ENCODE measurements around the gene NFE2L3. TPM values are rescaled to one million over a fixed set of nuclear protein-coding genes. Genes with fewer than 3 reads are reported as not detected.

Gene NFE2L3
- total RNA-seq, 1 donor from 2014 or later = 5.8 TPM

DNA sequence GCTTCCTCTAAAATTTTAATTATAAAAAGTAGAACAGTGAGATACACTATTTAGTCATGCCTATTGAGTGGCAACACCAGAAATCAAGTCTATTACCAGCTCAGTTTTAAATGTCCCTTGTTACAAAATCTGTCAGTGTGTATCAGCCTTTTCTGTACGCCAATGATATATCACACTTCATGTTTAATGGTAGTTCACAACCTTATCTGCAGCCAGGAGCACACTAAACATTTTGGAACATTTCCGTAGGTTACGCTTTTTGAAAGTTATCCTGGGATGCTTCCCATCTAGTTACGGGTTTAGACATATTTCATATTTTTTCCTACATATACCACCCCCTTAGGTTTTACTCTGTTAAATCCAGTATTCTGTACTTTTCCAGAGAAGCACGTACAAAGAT is 43.2 kb downstream of the NFE2L3 start:
- FAIRE-seq (no peak), DNase-seq (ENCODE audit: low read depth) (no peak)
- TF ChIP-seq, protein P1, sequence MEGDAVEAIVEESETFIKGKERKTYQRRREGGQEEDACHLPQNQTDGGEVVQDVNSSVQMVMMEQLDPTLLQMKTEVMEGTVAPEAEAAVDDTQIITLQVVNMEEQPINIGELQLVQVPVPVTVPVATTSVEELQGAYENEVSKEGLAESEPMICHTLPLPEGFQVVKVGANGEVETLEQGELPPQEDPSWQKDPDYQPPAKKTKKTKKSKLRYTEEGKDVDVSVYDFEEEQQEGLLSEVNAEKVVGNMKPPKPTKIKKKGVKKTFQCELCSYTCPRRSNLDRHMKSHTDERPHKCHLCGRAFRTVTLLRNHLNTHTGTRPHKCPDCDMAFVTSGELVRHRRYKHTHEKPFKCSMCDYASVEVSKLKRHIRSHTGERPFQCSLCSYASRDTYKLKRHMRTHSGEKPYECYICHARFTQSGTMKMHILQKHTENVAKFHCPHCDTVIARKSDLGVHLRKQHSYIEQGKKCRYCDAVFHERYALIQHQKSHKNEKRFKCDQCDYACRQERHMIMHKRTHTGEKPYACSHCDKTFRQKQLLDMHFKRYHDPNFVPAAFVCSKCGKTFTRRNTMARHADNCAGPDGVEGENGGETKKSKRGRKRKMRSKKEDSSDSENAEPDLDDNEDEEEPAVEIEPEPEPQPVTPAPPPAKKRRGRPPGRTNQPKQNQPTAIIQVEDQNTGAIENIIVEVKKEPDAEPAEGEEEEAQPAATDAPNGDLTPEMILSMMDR (IDR thresholded peaks at IDR 0.05; ENCODE audit: insufficient read depth, low read length, severe bottlenecking) = no peak
- no peak overlapping the region for H3K4me3 ChIP-seq (ENCODE audit: low read depth, low read length)
- peaks cover 31% of the 10 kb centered on the region for H3K36me3 ChIP-seq (ENCODE audit: control insufficient read depth, insufficient read depth, low read length)
- H3K27me3 ChIP-seq (ENCODE audit: control insufficient read depth, insufficient read depth, low read length) = no peaks in the 10 kb centered on the region

DNA sequence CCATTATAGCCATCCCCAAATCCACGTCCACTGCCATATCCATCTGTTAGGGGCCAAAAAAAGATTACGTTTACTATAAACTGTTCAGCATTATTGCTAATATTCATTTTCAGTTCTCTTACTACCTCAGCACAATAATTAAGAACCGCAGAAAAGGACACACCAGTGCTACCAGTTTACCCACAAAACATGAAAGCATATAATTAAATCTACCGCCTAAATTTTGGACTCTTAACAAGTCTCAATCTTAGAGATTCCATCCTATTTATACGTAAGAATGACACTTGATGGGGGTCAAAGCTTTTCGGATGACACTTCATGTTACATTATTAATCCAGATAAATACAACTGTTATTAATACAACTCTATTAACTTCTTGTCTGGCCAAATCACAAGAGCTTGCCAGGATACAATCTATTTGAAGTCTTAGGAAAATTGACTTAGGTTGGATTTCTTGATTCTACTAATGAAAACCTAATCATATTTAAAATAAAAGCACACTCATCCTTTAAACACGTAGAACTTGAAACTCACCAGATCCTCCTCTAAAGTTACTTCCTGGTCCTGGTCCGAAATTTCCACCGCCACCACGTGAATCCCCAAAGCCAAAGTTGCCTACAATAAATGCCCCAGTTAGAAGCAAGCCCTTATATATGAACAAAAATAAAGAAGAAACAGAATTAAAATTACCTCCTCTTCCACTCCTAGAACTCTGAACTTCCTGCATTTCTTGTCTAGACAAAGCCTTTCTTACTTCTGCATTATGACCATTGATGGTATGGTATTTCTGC is 44.1 kb downstream of the NFE2L3 start:
- peaks cover 25% of the 10 kb centered on the region for H3K36me3 ChIP-seq (ENCODE audit: control insufficient read depth, insufficient read depth, low read length)
- H3K4me3 ChIP-seq (ENCODE audit: low read depth, low read length) = no peak overlapping the region
- H3K27me3 ChIP-seq (ENCODE audit: control insufficient read depth, insufficient read depth, low read length) = no peaks in the 10 kb centered on the region
- FAIRE-seq = no peak
- no peak for DNase-seq (ENCODE audit: low read depth)
- TF ChIP-seq, protein P1 (IDR thresholded peaks at IDR 0.05; ENCODE audit: insufficient read depth, low read length, severe bottlenecking) = no peak

DNA sequence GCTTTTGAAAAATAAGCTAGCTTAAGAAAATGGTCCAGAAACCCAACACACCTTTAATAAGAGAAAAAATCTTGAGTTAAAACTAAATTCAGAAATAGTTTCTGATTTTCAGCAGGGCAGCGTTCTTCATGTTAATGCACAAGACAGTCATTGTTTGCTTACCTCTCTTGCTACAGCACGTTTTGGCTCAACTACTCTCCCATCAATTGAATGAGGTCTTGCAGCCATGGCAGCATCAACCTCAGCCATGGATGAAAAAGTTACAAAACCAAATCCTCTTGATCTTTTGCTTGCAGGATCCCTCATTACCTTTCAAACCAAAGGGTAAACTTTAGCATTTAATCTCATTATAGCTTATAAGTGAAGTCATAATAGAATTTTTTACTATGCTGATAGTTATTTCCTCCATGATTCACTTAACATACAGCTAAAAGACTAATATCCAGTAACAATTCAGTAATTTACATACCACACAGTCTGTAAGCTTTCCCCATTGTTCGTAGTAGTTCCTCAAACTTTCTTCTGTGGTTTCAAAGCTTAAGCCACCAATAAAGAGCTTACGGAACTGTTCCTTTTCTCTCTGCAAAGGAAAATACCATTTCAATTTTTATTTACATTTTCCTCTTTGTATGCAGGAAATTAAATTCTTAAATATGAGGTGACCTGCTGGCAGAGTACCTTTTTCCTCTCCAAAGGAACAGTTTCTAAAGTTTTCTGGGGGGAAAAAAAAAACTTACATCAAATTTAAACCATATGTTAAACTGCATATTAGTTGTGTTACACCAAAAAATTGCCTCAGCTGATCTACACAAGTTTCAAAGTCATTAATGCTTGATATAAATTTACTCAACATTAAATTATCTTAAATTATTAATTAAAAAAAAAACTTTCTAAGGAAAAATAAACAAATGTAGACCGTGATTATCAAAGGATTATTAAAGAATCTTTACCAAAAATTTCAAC is 45.4 kb downstream of the NFE2L3 start:
- TF ChIP-seq, protein P1 (IDR thresholded peaks at IDR 0.05; ENCODE audit: insufficient read depth, low read length, severe bottlenecking) = no peak
- Histone ChIP-seq H3K36me3 (ENCODE audit: control insufficient read depth, insufficient read depth, low read length) (peaks cover 22% of the 10 kb centered on the region), H3K4me3 (ENCODE audit: low read depth, low read length) (no peak overlapping the region), H3K27me3 (ENCODE audit: control insufficient read depth, insufficient read depth, low read length) (no peaks in the 10 kb centered on the region)
- no peak for FAIRE-seq
- DNase-seq (ENCODE audit: low read depth) = no peak

DNA sequence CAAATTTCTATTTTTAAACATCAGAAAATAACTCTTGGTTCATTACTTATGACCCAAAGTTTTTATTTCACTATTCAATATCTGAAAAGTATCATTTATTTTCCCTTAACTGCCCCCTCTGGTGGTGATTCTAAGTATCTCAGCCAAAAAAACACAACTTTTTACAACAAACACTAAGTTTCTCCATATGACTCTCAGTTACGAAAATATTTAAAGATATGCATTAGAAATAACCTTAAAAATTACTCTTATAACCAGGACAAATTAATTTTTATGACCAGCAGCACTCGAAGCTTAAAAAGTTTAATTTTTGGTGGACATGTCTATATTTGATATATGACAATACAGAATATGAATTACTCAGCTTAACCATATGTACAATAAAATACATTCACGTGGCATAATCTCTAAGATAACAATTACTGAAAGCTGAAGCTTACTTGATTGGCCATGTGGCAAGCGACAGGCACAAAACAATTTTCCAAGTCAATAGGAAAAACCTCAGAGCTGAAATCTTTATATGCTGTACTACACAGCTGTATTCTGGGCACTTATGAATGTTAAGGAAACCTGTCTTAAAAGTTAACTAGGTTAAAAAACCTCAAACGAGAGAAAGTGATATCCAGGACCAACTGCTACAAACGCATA is 46.3 kb downstream of the NFE2L3 start:
- H3K27me3 ChIP-seq (ENCODE audit: control insufficient read depth, insufficient read depth, low read length) = no peaks in the 10 kb centered on the region
- H3K36me3 ChIP-seq (ENCODE audit: control insufficient read depth, insufficient read depth, low read length) = peaks cover 17% of the 10 kb centered on the region
- FAIRE-seq (no peak), DNase-seq (ENCODE audit: low read depth) (peak; percentile 41)
- peak overlapping the region; percentile 99 for H3K4me3 ChIP-seq (ENCODE audit: low read depth, low read length)
- TF ChIP-seq, protein P1 (IDR thresholded peaks at IDR 0.05; ENCODE audit: insufficient read depth, low read length, severe bottlenecking) = no peak

DNA sequence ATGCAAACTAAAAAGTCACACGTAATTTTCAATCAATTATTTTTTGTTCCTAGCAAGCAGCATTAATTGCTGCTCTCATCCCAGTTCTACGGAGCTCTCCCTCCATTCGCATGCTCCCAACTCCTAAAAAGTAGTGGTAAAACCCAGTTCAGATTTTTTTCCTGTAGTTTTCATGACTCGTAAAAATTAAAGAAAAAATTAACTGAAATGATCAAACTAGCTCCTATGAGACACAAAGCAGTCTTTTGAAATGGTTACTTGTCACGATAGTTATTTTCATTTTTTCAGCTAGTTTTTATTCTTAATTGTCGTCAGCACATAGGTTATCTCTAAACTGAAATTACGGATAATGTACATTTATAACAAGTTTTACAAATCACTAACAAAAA is 46.8 kb downstream of the NFE2L3 start:
- no peak for FAIRE-seq
- TF ChIP-seq, protein P1 (IDR thresholded peaks at IDR 0.05; ENCODE audit: insufficient read depth, low read length, severe bottlenecking) = no peak
- Histone ChIP-seq H3K27me3 (ENCODE audit: control insufficient read depth, insufficient read depth, low read length) (no peaks in the 10 kb centered on the region), H3K36me3 (ENCODE audit: control insufficient read depth, insufficient read depth, low read length) (peaks cover 14% of the 10 kb centered on the region), H3K4me3 (ENCODE audit: low read depth, low read length) (peak overlapping the region; percentile 99)
- no peak for DNase-seq (ENCODE audit: low read depth)

Measured in bronchial epithelial cell (primary cell).